HCT116 (cell line): ENCODE measurements around the gene LTB4R2. TPM values are rescaled to one million over a fixed set of nuclear protein-coding genes. Genes with fewer than 3 reads are reported as not detected.
"Not testable (repeated sequence)": the region's sequence is repeated elsewhere in the genome, so short reads cannot be mapped to it uniquely, and the experiment has no call there.

Experiments
- ATAC-seq: fragments of 200-7000 bp; cut with Tn5 transposase; 2 replicates; pipeline ENCODE4 v1.9.1; 2020; ENCODE audit warnings: mild to moderate bottlenecking, moderate library complexity
- BruUV-seq: library from RNA; stranded (reverse); fragments of 400-500 nt; replicated peaks from 2 replicates; lab custom pipeline; 2021; lab: Mats Ljungman, UMichigan
- CTCF ChIA-PET: fragments of 300-600 bp; sonication (Branson Sonifier 250); formaldehyde crosslinking; loops from one replicate; lab custom pipeline; 2021; ENCODE audit warnings: antibody characterized with exemption; lab: Charles Lee
- POLR2A ChIA-PET: fragments of 300-600, 350-600 bp; sonication (Branson Sonifier 250); formaldehyde crosslinking; loops from one replicate; lab custom pipeline; 2021; ENCODE audit warnings: antibody characterized with exemption; lab: Charles Lee
- RAD21 ChIA-PET, 2 experiments: fragments of 300-600 bp; sonication (Branson Sonifier 250); formaldehyde crosslinking; loops; one replicate each; lab custom pipeline; 2023; ENCODE audit warnings: low total read pairs in 2 of 2; ENCODE audit not compliant: uncharacterized antibody in 2 of 2, unreplicated experiment in 2 of 2, low non-redundant PET in 1 of 2; lab: Charles Lee
- DNase-seq: peaks from one replicate; pipeline ENCODE4 v3.0.0-alpha.2; 2010; ENCODE audit warnings: low read depth, low spot score
- H2AFZ ChIP-seq: fragments of 200-600 bp; shearing (Covaris generic), sonication (generic); 2 replicates; pipeline ENCODE4 v1.6.1; 2017; ENCODE audit warnings: low read depth, mixed run types, mixed read lengths, antibody characterized with exemption, low read length; ENCODE audit not compliant: poor library complexity, severe bottlenecking
- H3K27ac ChIP-seq: 2 replicates; pipeline ENCODE4 v1.5.1; 2012; ENCODE audit warnings: low read depth, low read length
- H3K27me3 ChIP-seq: fragments of 200-600 bp; sonication (generic); 2 replicates; pipeline ENCODE4 v1.6.1; 2016; ENCODE audit warnings: mixed run types, low read length, mixed read lengths; ENCODE audit not compliant: insufficient read depth
- H3K36me3 ChIP-seq, 2 experiments: fragments of 200-500 bp in 1 of 2; fragments of 200-600 bp in 1 of 2; sonication (Bioruptor generic) in 1 of 2; sonication (generic) in 1 of 2; 2 replicates each; pipeline versions ENCODE4 v1.5.1 to v1.6.1; 2014 to 2016; ENCODE audit warnings: low read length in 2 of 2, inconsistent platforms in 1 of 2, mixed read lengths in 1 of 2, mixed run types in 1 of 2; ENCODE audit not compliant: insufficient read depth in 2 of 2, control insufficient read depth in 1 of 2
- H3K4me1 ChIP-seq, 2 experiments: fragments of 200-600 bp in 1 of 2; sonication (generic) in 1 of 2; 2 replicates each; pipeline versions ENCODE4 v1.5.1 to v1.6.1; 2012 to 2017; ENCODE audit warnings: low read length in 2 of 2, inconsistent platforms in 1 of 2, mild to moderate bottlenecking in 1 of 2, mixed read lengths in 1 of 2, mixed run types in 1 of 2, moderate library complexity in 1 of 2; ENCODE audit not compliant: insufficient read depth in 2 of 2, control insufficient read depth in 1 of 2
- H3K4me2 ChIP-seq: fragments of 200-600 bp; sonication (generic); 2 replicates; pipeline ENCODE4 v1.6.1; 2017; ENCODE audit warnings: mixed run types, low read length, mixed read lengths
- H3K4me3 ChIP-seq, 2 experiments: fragments of 200-600 bp in 1 of 2; sonication (generic) in 1 of 2; replicated peaks in 1 of 2; 2 replicates each; pipeline ENCODE4 v1.5.1; 2011 to 2016; ENCODE audit warnings: low read length in 2 of 2, control low read depth in 1 of 2, low read depth in 1 of 2, mild to moderate bottlenecking in 1 of 2, mixed read lengths in 1 of 2, mixed run types in 1 of 2
- H3K79me2 ChIP-seq: fragments of 200-600 bp; sonication (generic); 2 replicates; pipeline ENCODE4 v1.6.1; 2017; ENCODE audit warnings: mild to moderate bottlenecking, mixed run types, low read length, moderate library complexity, mixed read lengths; ENCODE audit not compliant: insufficient read depth
- H3K9ac ChIP-seq: fragments of 200-600 bp; sonication (generic); 2 replicates; pipeline ENCODE4 v1.6.1; 2016; ENCODE audit warnings: low read length, mixed read lengths
- H3K9me2 ChIP-seq: fragments of 200-600 bp; sonication (generic), shearing (Covaris generic); 2 replicates; pipeline ENCODE4 v1.6.1; 2017; ENCODE audit warnings: mixed run types, mild to moderate bottlenecking, moderate library complexity; ENCODE audit not compliant: insufficient read depth
- H3K9me3 ChIP-seq, 2 experiments: fragments of 200-500 bp in 1 of 2; fragments of 200-600 bp in 1 of 2; sonication (Bioruptor generic) in 1 of 2; sonication (generic) in 1 of 2; 2 replicates each; pipeline ENCODE4 v1.6.1; 2014 to 2017; ENCODE audit warnings: low read length in 2 of 2, mixed read lengths in 2 of 2, inconsistent platforms in 1 of 2, low read depth in 1 of 2, mild to moderate bottlenecking in 1 of 2, mixed run types in 1 of 2, moderate library complexity in 1 of 2; ENCODE audit not compliant: control insufficient read depth in 1 of 2, insufficient read depth in 1 of 2
- H4K20me1 ChIP-seq: fragments of 200-600 bp; sonication (generic), shearing (Covaris generic); 2 replicates; pipeline ENCODE4 v1.6.1; 2017; ENCODE audit warnings: mixed run types, mild to moderate bottlenecking, moderate library complexity; ENCODE audit not compliant: insufficient read depth
- ATF3 ChIP-seq: IDR thresholded peaks from 2 replicates; pipeline ENCODE4 v1.6.1; 2012
- EGR1 ChIP-seq: IDR thresholded peaks from 2 replicates; pipeline ENCODE4 v1.6.1; 2012; ENCODE audit warnings: low read depth
- ELF1 ChIP-seq: IDR thresholded peaks from 2 replicates; pipeline ENCODE4 v1.6.1; 2012; ENCODE audit warnings: low read depth, borderline replicate concordance
- FOSL1 ChIP-seq: IDR thresholded peaks from 2 replicates; pipeline ENCODE4 v1.6.1; 2012; ENCODE audit warnings: low read depth
- RAD21 ChIP-seq: IDR thresholded peaks from 2 replicates; pipeline ENCODE4 v1.6.1; 2012; ENCODE audit warnings: low read depth, mild to moderate bottlenecking
- SP1 ChIP-seq: IDR thresholded peaks from 2 replicates; pipeline ENCODE4 v1.6.1; 2012; ENCODE audit warnings: low read depth
- SRF ChIP-seq: IDR thresholded peaks from 2 replicates; pipeline ENCODE4 v1.6.1; 2012; ENCODE audit warnings: low read depth
- YY1 ChIP-seq: IDR thresholded peaks from 2 replicates; pipeline ENCODE4 v1.6.1; 2011; ENCODE audit warnings: low read length, low read depth, moderate library complexity, mild to moderate bottlenecking; ENCODE audit not compliant: insufficient replicate concordance; ENCODE audit errors: extremely low read depth
- intact Hi-C: fragments of 100-400 bp; cut with micrococcal nuclease; formaldehyde crosslinking; loops from 2 replicates; pipeline ENCODE4 v1.10.0; 2022
- total RNA-seq: library from RNA; stranded (reverse); gene quantifications from one replicate; pipeline ENCODE4 v1.2.1, GENCODE V29; 2021; ENCODE audit not compliant: unreplicated experiment

LTB4R2 gene
- total RNA-seq, 1 experiment from 2014 or later, result 15.4 TPM

GRCh38 chr14:24354482-24354825 is 44.5 kb downstream of the LTB4R2 start:
- H3K9ac ChIP-seq, RAD21 ChIA-PET, DNase-seq, H3K27me3 ChIP-seq, CTCF ChIA-PET, H3K36me3 ChIP-seq, ATAC-seq, POLR2A ChIA-PET, BruUV-seq, H4K20me1 ChIP-seq, H3K9me2 ChIP-seq, H3K79me2 ChIP-seq, H3K9me3 ChIP-seq, H3K4me3 ChIP-seq, H3K27ac ChIP-seq, intact Hi-C loops: not testable (repeated sequence)
- Histone ChIP-seq H3K4me1 (peaks cover 5 to 22% of the 10 kb centered on the region in 2 experiments; a peak in 3 of 4 replicates), H3K4me2 (peak overlapping the region; percentile 43), H2AFZ (peak overlapping the region; percentile 71)

- POLR2A ChIA-PET, result no interaction called here
- Histone ChIP-seq H3K4me2 (no peak overlapping the region), H2AFZ (no peak overlapping the region), H3K9me3 (no peaks in the 10 kb centered on the region), H3K79me2 (no peaks in the 10 kb centered on the region), H3K4me3 (no peak overlapping the region), H3K9ac (no peak overlapping the region), H3K27ac (no peak overlapping the region), H4K20me1 (no peaks in the 10 kb centered on the region), H3K4me1 (peaks cover 5 to 22% of the 10 kb centered on the region in 2 experiments; a peak in 3 of 4 replicates), H3K36me3 (no peaks in the 10 kb centered on the region), H3K9me2 (no peaks in the 10 kb centered on the region), H3K27me3 (no peaks in the 10 kb centered on the region)
- TF ChIP-seq SRF (no peak), ATF3 (no peak), FOSL1 (no peak), RAD21 (no peak), YY1 (no peak), EGR1 (no peak), ELF1 (no peak), SP1 (no peak)
- no peak for ATAC-seq
- RAD21 ChIA-PET, result no interaction called here
- no TSS peak for BruUV-seq
- intact Hi-C loops, result no loop called here
- CTCF ChIA-PET, result no interaction called here
- DNase-seq, result no peak
These were observed 45.1 kb downstream of the LTB4R2 start for GRCh38 chr14:24355009-24355408.
